Measurements from ENCODE around the gene SMURF2. TPM values are rescaled to one million over a fixed set of nuclear protein-coding genes. Genes with fewer than 3 reads are reported as not detected.

SMURF2 gene
- total RNA-seq, 1 experiment from 2014 or later: 24.7 TPM

DNA sequence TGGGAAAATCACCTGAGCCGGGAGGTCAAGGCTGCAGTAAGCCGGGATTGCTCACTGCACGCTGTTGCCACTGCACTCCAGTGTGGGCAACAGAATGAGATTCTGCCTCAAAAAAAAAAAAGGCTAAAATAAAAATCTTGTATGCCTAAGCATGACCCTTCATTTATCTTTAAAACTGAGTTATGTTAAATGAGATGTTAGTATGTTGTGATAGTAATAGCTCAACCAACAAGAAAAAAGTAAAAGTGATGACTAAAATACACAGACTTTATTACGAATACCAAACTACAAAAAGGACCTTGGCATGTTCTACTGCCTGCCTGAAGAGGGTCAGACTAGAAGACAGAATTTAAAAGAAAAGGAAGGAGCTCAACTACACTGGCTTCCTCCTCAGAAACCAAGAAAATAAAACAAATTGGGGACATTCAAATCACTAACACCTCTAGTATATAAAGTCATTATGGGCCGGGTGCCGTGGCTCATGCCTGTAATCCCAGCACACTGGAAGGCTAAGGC lies 4.4 kb downstream of the SMURF2 start:
- no TSS peak for BruUV-seq (replicated peaks)
- TF ChIP-seq CTCF (conservative IDR thresholded peaks at IDR 0.05; ENCODE audit: low read depth, low read length) (no peak), EZH2 (IDR thresholded peaks at IDR 0.05; ENCODE audit: borderline replicate concordance, low read depth, low read length, poor library complexity, severe bottlenecking) (no peak)
- no peaks in the 10 kb centered on the region for H3K27me3 ChIP-seq (replicated peaks; ENCODE audit: insufficient read depth, low read depth, low read length, poor library complexity)
- POLR2A ChIA-PET (ENCODE audit: low non-redundant PET): interaction anchor here (0.7 kb wide), 1 partner anchor 84 kb away, joined by 8 read pairs; no protein-coding TSS in a partner anchor
- H3K27ac ChIP-seq (ENCODE audit: low read depth, low read length, poor library complexity, severe bottlenecking): no peak overlapping the region
- no peaks in the 10 kb centered on the region for H3K36me3 ChIP-seq (ENCODE audit: insufficient read depth, low read length, poor library complexity, severe bottlenecking)
- DNase-seq (ENCODE audit: low spot score): no peak
- H3K4me1 ChIP-seq (ENCODE audit: insufficient read depth, low read length, poor library complexity, severe bottlenecking): peaks cover 8% of the 10 kb centered on the region
- intact Hi-C loops (cut with micrococcal nuclease; ENCODE audit: unreplicated experiment): no loop called here
- no peak overlapping the region for H3K4me3 ChIP-seq (ENCODE audit: low read depth, low read length, poor library complexity, severe bottlenecking)
- CTCF ChIA-PET: no interaction called here
- peaks cover 11% of the 10 kb centered on the region for H3K9me3 ChIP-seq (ENCODE audit: low read depth, low read length, poor library complexity, severe bottlenecking)

- H3K9me3 ChIP-seq (ENCODE audit: low read depth, low read length, poor library complexity, severe bottlenecking): peaks cover 11% of the 10 kb centered on the region
- ChIA-PET CTCF (no interaction called here), POLR2A (ENCODE audit: low non-redundant PET) (no interaction called here)
- H3K27ac ChIP-seq (ENCODE audit: low read depth, low read length, poor library complexity, severe bottlenecking): no peak overlapping the region
- intact Hi-C loops (cut with micrococcal nuclease; ENCODE audit: unreplicated experiment): no loop called here
- H3K4me3 ChIP-seq (ENCODE audit: low read depth, low read length, poor library complexity, severe bottlenecking): no peak overlapping the region
- H3K4me1 ChIP-seq (ENCODE audit: insufficient read depth, low read length, poor library complexity, severe bottlenecking): peaks cover 8% of the 10 kb centered on the region
- TF ChIP-seq CTCF (conservative IDR thresholded peaks at IDR 0.05; ENCODE audit: low read depth, low read length): no peak
- TF ChIP-seq EZH2 (IDR thresholded peaks at IDR 0.05; ENCODE audit: borderline replicate concordance, low read depth, low read length, poor library complexity, severe bottlenecking): no peak
- H3K36me3 ChIP-seq (ENCODE audit: insufficient read depth, low read length, poor library complexity, severe bottlenecking): no peaks in the 10 kb centered on the region
- BruUV-seq (replicated peaks): no TSS peak
- no peaks in the 10 kb centered on the region for H3K27me3 ChIP-seq (replicated peaks; ENCODE audit: insufficient read depth, low read depth, low read length, poor library complexity)
- no peak for DNase-seq (ENCODE audit: low spot score)
Measured at GRCh38 chr17:64655704-64656103, 6.4 kb downstream of the SMURF2 start.

DNA sequence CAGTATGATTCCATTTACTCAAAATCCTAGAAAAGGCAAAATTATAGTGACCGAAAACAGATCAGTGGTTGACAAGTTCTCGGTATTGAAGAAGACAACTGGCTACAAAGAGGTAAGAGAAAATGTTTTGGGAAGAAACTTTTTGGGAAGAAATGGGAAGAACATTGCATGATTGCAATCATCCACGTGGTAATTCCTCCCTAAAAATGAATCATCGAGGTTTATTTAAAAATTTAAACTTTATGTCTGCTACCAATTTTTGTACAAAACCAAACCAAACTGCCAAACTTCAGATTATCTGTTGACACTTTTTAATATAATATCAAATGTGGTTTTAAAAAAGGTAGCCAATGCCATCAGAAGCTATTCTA lies 8.1 kb downstream of the SMURF2 start:
- Histone ChIP-seq H3K27ac (ENCODE audit: low read depth, low read length, poor library complexity, severe bottlenecking) (peak overlapping the region; percentile 65), H3K4me1 (ENCODE audit: insufficient read depth, low read length, poor library complexity, severe bottlenecking) (peaks cover 3% of the 10 kb centered on the region), H3K36me3 (ENCODE audit: insufficient read depth, low read length, poor library complexity, severe bottlenecking) (no peaks in the 10 kb centered on the region), H3K4me3 (ENCODE audit: low read depth, low read length, poor library complexity, severe bottlenecking) (no peak overlapping the region), H3K9me3 (ENCODE audit: low read depth, low read length, poor library complexity, severe bottlenecking) (peaks cover 11% of the 10 kb centered on the region), H3K27me3 (replicated peaks; ENCODE audit: insufficient read depth, low read depth, low read length, poor library complexity) (no peaks in the 10 kb centered on the region)
- intact Hi-C loops (cut with micrococcal nuclease; ENCODE audit: unreplicated experiment): no loop called here
- no peak for TF ChIP-seq EZH2 (IDR thresholded peaks at IDR 0.05; ENCODE audit: borderline replicate concordance, low read depth, low read length, poor library complexity, severe bottlenecking)
- TF ChIP-seq CTCF (conservative IDR thresholded peaks at IDR 0.05; ENCODE audit: low read depth, low read length): no peak
- POLR2A ChIA-PET (ENCODE audit: low non-redundant PET): no interaction called here
- no TSS peak for BruUV-seq (replicated peaks)
- no peak for DNase-seq (ENCODE audit: low spot score)
- CTCF ChIA-PET: no interaction called here

Data from A673 (cell line).